NK-92 (cell line): ENCODE data around the gene METTL9.
"Not testable (repeated sequence)": the region's sequence is repeated elsewhere in the genome, so short reads cannot be mapped to it uniquely, and the experiment has no call there.

Experiments used
- DNase-seq: peaks from one replicate; lab custom pipeline; 2025; ENCODE audit not compliant: unreplicated experiment; lab: John Stamatoyannopoulos, UW

The METTL9 gene

GRCh38 chr16:21656795-21657768, 57.7 kb downstream of the METTL9 start:
- DNase-seq: no peak

DNA sequence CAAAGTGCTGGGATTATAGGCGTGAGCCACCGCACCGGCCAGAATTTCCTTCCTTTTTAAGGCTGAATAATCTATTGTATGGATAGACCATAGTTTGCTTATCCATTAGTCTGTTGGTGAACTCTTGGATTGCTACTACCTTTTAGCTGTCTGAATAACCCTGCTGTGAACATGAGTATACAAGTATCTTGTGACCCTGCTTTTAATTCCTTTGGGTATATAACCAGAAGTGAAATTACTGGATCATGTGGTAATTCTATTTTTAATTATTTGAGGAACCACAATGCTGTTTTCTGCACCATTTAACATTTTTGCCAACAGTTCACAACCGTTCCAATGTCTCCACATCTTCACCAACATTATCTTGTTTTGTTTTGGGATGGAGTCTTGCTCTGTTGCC, 59.7 kb downstream of the METTL9 start:
- DNase-seq: no peak

DNA sequence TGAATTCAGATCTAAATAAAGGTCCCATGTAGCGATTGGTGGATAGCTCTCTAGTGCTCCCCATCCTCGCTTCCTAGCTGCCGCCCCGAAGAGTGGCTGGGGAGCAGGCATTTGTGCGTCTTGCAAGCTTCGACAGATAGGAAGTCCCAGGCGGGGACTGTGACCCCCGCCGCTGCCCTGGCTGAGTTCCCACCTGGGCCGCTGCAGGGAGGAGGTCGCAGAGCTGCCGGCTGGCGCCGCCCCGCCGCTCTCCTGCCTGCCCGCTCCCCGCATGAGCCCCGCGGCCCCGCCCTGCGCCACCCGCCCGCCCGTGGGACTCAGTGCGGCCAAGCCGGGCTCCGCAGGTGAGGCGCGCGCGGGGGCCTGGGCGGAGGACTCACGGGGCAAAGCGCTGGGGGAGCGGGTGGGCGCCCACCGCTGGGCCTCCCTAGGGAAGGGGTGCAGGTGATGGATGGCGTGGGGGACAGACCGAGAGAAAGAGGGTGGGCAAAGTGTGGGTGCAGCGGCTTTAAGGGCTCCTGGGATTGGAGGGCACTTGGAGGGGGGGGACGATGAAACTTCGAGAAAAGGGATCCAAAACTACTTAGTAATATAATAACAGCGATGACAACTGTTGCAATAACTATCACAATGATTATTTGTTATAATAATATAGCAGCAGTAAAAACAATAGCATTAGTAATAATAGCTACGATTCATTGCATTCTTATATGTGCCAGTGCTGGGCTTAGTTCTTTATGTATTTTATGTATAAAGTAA, 64.7 kb downstream of the METTL9 start, which contains the start of gene OTOA:
OTOA (plus strand) TSS at position 80 of the 759 bp plus-strand sequence. CDS start 14,547 bp downstream, outside the sequence.
- DNase-seq: no peak

GRCh38 chr16:21664801-21665492, 65.6 kb downstream of the METTL9 start:
- DNase-seq: no peak

DNA sequence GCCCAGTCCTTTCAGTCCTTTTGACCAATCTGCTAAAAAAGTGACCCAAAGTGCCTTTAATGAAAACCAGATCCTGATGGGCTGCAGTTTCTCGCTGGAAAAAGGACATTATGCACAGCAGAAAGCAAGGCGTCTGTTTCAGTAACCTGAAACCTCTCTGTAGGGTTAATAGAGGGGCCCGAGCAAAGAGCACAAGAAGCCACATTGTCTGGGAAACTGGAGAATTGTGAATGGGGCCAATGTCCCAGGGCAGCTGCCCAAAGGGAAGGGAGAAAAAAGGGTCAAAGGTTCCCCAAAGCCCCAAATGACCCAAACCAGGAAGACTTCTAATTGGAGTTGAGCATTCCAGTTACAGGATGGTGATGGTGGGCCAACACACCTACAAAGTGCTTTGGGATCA, 67.4 kb downstream of the METTL9 start:
- DNase-seq: no peak

- no peak for DNase-seq
Measured at GRCh38 chr16:21667575-21667974, 68.2 kb downstream of the METTL9 start.

DNA sequence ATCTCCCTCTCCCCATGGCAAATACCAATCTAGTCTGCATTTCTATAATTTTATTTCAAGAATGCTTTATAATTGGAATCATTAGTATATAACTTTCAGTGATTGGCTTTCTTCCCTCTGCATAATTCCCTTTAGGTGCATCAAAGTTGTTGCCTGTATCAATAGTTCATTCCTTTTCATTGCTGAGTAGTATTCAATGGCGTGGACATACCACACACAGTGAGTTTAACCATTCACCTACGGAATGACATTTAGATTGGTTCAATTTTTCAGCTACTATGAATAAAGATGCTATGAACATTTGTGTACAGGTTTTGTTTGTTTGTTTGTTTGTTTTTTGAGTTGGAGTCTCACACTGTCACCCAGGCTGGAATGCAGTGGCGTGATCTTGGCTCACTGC, 74.1 kb downstream of the METTL9 start:
- DNase-seq: no peak

GRCh38 chr16:21674456-21674855, 75.1 kb downstream of the METTL9 start:
- DNase-seq: not testable (repeated sequence)

DNA sequence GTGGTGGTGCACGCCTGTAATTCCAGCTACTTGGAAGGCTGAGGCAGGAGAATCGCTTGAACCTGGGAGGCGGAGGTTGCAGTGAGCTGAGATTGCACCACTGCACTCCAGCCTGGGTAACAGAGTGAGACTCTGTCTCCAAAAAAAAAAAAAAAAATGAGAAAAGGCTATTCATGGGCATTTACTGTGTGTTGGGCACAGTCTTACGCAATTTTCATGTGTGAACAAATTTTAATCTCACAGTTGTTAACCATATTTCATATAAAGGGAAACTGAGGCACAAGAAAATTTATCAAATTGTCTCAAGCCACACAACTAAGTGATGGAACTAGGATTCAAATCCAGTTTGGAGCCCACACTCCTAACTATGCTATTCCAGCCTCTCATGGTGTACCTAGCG, 81.3 kb downstream of the METTL9 start:
- DNase-seq: not testable (repeated sequence)

DNA sequence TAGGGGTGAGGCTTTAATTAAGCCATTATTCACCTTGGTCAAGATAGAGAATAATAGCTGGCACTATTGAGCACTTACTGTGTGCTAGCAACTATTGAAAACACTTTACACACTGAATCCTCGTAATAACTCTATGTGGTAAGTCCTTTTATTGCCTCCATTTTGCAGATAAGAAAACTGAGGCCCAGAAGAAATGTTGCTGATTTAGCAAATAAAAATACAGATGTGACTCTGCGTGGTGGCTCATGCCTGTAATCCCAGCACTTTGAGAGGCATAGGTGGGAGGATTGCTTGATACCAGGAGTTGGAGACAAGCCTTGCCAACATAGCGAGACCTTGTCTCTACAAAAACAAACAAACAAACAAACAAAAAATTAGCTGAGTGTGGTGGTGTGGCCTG, 83.8 kb downstream of the METTL9 start:
- no peak for DNase-seq

- DNase-seq: no peak
Measured at GRCh38 chr16:21684199-21684598, 84.8 kb downstream of the METTL9 start.

DNA sequence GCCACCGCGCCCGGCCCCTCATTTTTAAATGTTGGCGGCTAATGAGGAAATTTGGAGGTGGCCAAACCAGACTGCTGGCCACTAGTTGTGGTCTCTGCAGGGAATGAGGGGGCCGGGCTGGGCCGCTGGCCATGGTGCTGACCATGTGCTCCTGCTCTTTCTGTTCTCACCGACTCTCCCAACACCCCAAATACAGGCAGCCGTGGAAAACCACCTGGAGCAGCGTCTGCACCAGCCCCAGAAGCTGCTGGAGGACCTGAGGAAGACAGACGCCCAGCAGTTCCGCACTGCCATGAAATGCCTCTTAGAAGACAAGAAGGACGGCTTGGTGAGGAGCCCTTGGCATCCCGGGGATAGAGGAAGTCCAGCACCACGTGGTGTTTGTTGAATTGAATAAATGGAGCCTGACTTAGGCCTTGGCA, 85.7 kb downstream of the METTL9 start:
- no peak for DNase-seq

DNA sequence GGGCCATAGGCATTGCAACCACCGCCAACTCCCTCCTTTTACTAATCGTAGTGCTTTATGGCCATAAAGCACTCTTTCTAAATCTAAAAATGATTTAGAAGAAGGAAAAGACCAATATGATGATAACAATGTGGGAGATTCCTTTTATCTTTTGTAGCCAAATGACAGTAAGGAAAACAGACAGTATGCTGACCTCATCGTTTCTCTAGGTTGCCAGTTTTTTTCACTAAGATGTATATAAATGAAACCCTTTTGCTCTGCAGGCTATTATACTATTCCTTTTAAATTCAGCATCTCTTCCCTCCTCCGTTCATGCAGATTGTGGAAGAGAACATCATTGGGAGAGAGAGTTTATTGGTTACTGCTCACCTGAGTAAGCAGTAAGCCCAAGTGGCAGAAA, 89.7 kb downstream of the METTL9 start:
- DNase-seq: no peak

GRCh38 chr16:21690967-21691366, 91.6 kb downstream of the METTL9 start:
- not testable (repeated sequence) for DNase-seq

- no peak for DNase-seq
Measured at GRCh38 chr16:21694609-21695008, 95.2 kb downstream of the METTL9 start.

- DNase-seq: no peak
Measured at GRCh38 chr16:21697032-21697431, 97.7 kb downstream of the METTL9 start.

DNA sequence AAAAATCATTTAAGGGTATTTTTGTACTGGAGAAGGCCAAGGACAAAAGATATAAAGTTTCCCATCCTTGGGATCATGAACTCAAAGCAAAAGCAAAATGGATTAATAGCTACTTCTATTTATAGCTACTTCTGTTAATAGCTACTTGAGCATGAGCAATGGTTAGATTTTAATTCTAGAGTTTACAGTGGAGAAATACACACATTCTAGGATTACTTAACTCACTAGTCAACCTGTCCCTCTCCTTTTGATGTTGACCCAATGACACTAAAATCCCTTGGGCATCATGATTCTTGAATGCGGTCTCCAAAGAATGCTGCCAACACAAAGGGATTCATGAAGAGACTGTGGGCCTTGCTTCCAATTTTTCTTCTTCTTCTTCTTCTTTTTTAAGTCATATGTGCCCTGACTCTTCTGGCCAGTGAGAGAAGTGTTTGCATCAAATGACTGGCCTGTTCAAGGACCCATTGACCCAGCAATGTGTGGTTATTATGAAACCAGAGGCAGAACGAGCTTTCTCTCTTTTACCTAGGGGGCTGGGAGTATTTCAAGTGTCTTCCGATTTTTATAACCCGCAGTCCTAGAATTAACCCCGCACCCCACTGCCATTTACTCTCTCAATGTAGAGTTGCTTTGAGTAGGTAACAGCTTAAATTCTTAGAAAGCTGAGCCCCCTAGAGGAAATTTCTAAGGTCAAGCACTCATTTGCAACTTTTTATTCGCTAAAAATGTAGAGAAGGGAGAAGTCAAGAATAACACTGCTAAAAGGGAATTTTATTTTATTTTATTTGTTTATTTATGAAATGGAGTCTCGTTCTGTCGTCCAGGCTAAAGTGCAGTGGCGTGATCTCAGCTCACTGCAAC, 99.0 kb downstream of the METTL9 start:
- DNase-seq: no peak

DNA sequence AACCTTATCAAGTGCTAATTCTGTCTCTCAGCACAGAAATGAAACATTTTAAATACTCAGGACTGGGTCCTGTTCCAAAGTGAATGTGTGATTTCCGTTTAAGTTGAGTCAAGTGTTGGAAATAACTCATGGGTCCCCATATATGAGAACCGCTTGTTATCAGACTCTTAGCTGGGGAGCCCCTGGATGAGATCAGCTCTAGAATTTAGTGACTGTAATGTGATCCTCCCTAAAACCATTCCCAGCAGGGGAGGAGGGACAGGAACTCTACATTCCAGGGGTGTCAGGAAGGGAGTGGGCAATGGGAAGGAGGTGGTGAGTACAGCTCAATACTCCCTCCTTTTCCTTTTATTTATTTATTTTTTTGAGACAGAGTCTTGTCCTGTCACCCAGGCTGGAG, 101.9 kb downstream of the METTL9 start:
- DNase-seq: no peak

DNA sequence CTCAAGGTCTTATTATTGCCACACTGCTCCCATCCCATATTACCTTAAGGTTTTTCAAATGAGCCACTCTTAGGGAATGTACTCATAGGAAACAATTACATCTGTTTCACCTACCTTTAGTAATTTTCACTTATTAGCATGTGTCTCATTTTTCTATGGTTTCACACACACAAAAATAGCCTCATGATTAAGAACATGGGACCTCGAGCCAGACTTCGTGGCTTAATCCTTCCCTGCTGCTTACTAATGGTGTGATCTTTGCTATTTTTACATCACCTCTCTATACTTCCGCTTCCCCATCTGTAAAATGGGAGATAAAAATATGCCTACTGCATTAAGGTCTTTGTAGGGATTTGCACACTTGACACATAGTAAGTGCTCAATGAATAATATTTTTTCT, 102.9 kb downstream of the METTL9 start:
- no peak for DNase-seq

- no peak for DNase-seq
Measured at GRCh38 chr16:21703156-21703555, 103.8 kb downstream of the METTL9 start.
